Subcutaneous preadipocyte (primary cell): ENCODE results near the gene EPHB4. TPM values are rescaled to one million over a fixed set of nuclear protein-coding genes. Genes with fewer than 3 reads are reported as not detected.

Experiments
- small RNA-seq: library from RNA; depleted of rRNA; stranded (forward); fragments of <200 nt; gene quantifications from one replicate; pipeline ENCODE3, GENCODE V24; 2012
- total RNA-seq: library from RNA; depleted of rRNA; stranded (reverse); fragments of >200 nt; gene quantifications from 2 replicates; pipeline ENCODE4 v1.2.3, GENCODE V29; 2012

EPHB4 gene
- 20.1 and 28.7 TPM in 2 replicates for total RNA-seq

GRCh38 chr7:100827330-100828226 is at the start of gene EPHB4:
Gene EPHB4 (minus strand): TSS chr7:100827523. CDS start chr7:100827030, 493 bp downstream.

GRCh38 chr7:100874577-100875355 is 47.4 kb upstream of the EPHB4 start, which contains the start of gene SRRT:
Gene SRRT (plus strand): TSS chr7:100875103. CDS start chr7:100875591, 488 bp downstream.

GRCh38 chr7:100867040-100867775 is 39.9 kb upstream of the EPHB4 start, which contains the start of gene TRIP6:
Gene TRIP6 (plus strand): TSS chr7:100867387. CDS start chr7:100867498, 111 bp downstream.

GRCh38 chr7:100852048-100852872 is 24.9 kb upstream of the EPHB4 start, which contains the start of gene SLC12A9:
Gene SLC12A9 (plus strand): TSS chr7:100852713. CDS start chr7:100854198, 1,485 bp downstream.

Small RNA genes within 50 kb of the gene (small RNA-seq; reads per million reads assigned to genes)
- gene RN7SL750P, result not detected

Other genes starting within 250 kb of the EPHB4 start
- 8.5 and 11.9 TPM in 2 replicates for gene LRCH4, start 241.4 kb downstream of the EPHB4 start, total RNA-seq
- gene FBXO24, start 241.2 kb downstream of the EPHB4 start, total RNA-seq, result 0.37 and 0.59 TPM in 2 replicates
- gene PCOLCE, start 225.2 kb downstream of the EPHB4 start, total RNA-seq, result 145 and 178 TPM in 2 replicates
- gene MOSPD3, start 215.0 kb downstream of the EPHB4 start, total RNA-seq, result 6.3 and 7.0 TPM in 2 replicates
- under 0.01 and 0.20 TPM in 2 replicates for gene TFR2, start 186.0 kb downstream of the EPHB4 start, total RNA-seq
- not detected in 2 replicates for gene ACTL6B, start 171.1 kb downstream of the EPHB4 start, total RNA-seq
- gene GNB2, start 153.8 kb downstream of the EPHB4 start, total RNA-seq, result 82.3 and 108 TPM in 2 replicates
- gene GIGYF1, start 133.3 kb downstream of the EPHB4 start, total RNA-seq, result 16.2 and 22.9 TPM in 2 replicates
- gene POP7, start 121.4 kb downstream of the EPHB4 start, total RNA-seq, result 52.2 and 52.8 TPM in 2 replicates
- not detected in 2 replicates for gene EPO, start 107.1 kb downstream of the EPHB4 start, total RNA-seq
- gene ZAN, start 93.9 kb downstream of the EPHB4 start, total RNA-seq, result not detected in 2 replicates
- 15.1 and 16.8 TPM in 2 replicates for gene SLC12A9, start 25.2 kb upstream of the EPHB4 start, total RNA-seq
- gene TRIP6, start 39.9 kb upstream of the EPHB4 start, total RNA-seq, result 78.6 and 82.7 TPM in 2 replicates
- gene SRRT, start 47.6 kb upstream of the EPHB4 start, total RNA-seq, result 36.0 and 66.9 TPM in 2 replicates
- gene UFSP1, start 62.2 kb upstream of the EPHB4 start, total RNA-seq, result 7.7 and 9.2 TPM in 2 replicates
- under 0.01 TPM in 1 of 2 replicates, not detected in the other for gene ACHE, start 68.4 kb upstream of the EPHB4 start, total RNA-seq
- gene MUC3A, start 122.0 kb upstream of the EPHB4 start, total RNA-seq, result not detected in 2 replicates
- not detected in 2 replicates for gene MUC12, start 142.0 kb upstream of the EPHB4 start, total RNA-seq
- not detected in 2 replicates for gene MUC17, start 192.6 kb upstream of the EPHB4 start, total RNA-seq